HEK293 (cell line): ENCODE results near the gene SRP14.

Experiments
- CTCF ChIP-seq: fragments of 450-650 bp; formaldehyde crosslinking; IDR thresholded peaks from 2 replicates; pipeline ENCODE4 v1.5.1; 2016; ENCODE audit warnings: missing biosample characterization, missing genetic modification characterization
- PRDM1 ChIP-seq: fragments of 450-650 bp; formaldehyde crosslinking; IDR thresholded peaks from 2 replicates; pipeline ENCODE4; 2016; ENCODE audit warnings: missing biosample characterization, missing genetic modification characterization
- REST ChIP-seq: fragments of 450-650 bp; formaldehyde crosslinking; IDR thresholded peaks from 2 replicates; pipeline ENCODE4 v1.5.1; 2016; ENCODE audit warnings: missing biosample characterization, missing genetic modification characterization
- SALL2 ChIP-seq: fragments of 450-650 bp; formaldehyde crosslinking; IDR thresholded peaks from 2 replicates; pipeline ENCODE4 v1.5.0; 2017; ENCODE audit warnings: missing biosample characterization, mild to moderate bottlenecking, missing genetic modification characterization, borderline replicate concordance
- TCF7L2 ChIP-seq: IDR thresholded peaks from 2 replicates; pipeline ENCODE4 v1.6.1; 2011; ENCODE audit warnings: low read depth, mild to moderate bottlenecking, inconsistent platforms, low read length, moderate library complexity, borderline replicate concordance
- ZBTB26 ChIP-seq: fragments of 450-650 bp; formaldehyde crosslinking; optimal IDR thresholded peaks from 2 replicates; pipeline ENCODE3; 2016; ENCODE audit warnings: missing biosample characterization, mild to moderate bottlenecking, missing genetic modification characterization
- ZNF10 ChIP-seq: fragments of 450-650 bp; formaldehyde crosslinking; IDR thresholded peaks from 2 replicates; pipeline ENCODE4 v1.5.1; 2017; ENCODE audit warnings: missing biosample characterization, missing genetic modification characterization
- ZNF112 ChIP-seq: fragments of 450-650 bp; formaldehyde crosslinking; IDR thresholded peaks from 2 replicates; pipeline ENCODE4 v1.5.0; 2017; ENCODE audit warnings: missing biosample characterization, missing genetic modification characterization
- ZNF513 ChIP-seq: fragments of 450-650 bp; IDR thresholded peaks from 2 replicates; pipeline ENCODE4 v1.5.1; 2018; ENCODE audit warnings: missing biosample characterization, missing genetic modification characterization

GRCh38 chr15:40008061-40008765 lies 30.8 kb downstream of the SRP14 start:
- TF ChIP-seq CTCF (no peak), ZNF10 (tag by site-specific recombination) (no peak), TCF7L2 (no peak), ZNF513 (no peak), ZNF112 (no peak), PRDM1 (tag by site-specific recombination) (no peak), REST (no peak), SALL2 (tag by site-specific recombination) (no peak), ZBTB26 (tag by site-specific recombination) (no peak)
